ENCODE results near the gene ERC2.

The ERC2 gene

DNA sequence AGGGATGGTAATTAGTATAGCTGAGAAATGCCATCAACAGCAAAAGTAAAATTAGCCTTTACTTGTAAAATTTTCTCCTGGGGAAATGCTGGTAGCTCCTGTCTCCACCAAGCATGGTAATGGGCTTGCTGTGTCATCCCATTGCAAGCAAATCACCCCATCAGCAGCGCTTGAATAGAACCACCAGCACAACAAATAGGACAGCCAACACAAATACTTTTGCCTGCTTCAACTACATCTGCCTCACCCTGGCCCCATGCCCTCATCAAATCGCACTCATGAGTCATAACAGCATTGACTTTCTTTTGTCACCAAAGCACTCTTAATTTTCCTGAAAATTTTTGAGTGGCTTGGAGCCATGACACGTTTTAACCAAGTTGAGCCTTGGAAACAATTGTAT, 52.6 kb downstream of the ERC2 start:
- Histone ChIP-seq H3K9me2 (ENCODE audit: low read depth, low read length) (no peaks in the 10 kb centered on the region), H3K9me3 (ENCODE audit: low read length) (no peaks in the 10 kb centered on the region), H3F3A (ENCODE audit: insufficient read depth, low read length) (no peaks in the 10 kb centered on the region), H3K27me3 (ENCODE audit: insufficient read depth, low read length) (no peaks in the 10 kb centered on the region), H3K4me2 (ENCODE audit: low read length) (no peak overlapping the region), H3K27ac (ENCODE audit: low read depth, low read length, poor library complexity, severe bottlenecking) (no peak overlapping the region), H3K4me3 (ENCODE audit: low read depth, low read length, poor library complexity, severe bottlenecking) (no peak overlapping the region), H3K79me2 (ENCODE audit: insufficient read depth, low read length) (no peaks in the 10 kb centered on the region), H3K36me3 (ENCODE audit: insufficient read depth, low read length) (no peaks in the 10 kb centered on the region), H3K9ac (ENCODE audit: low read length) (no peak overlapping the region), H3K4me1 (ENCODE audit: insufficient read depth, low read length, severe bottlenecking) (no peaks in the 10 kb centered on the region), H4K20me1 (ENCODE audit: insufficient read depth, low read length) (no peaks in the 10 kb centered on the region), H2AFZ (ENCODE audit: low read length) (no peak overlapping the region)
- TF ChIP-seq CTCF (IDR thresholded peaks at IDR 0.05; ENCODE audit: low read length), result no peak
- no peak for TF ChIP-seq EZH2 (IDR thresholded peaks at IDR 0.05; ENCODE audit: borderline replicate concordance, low read length)

- Histone ChIP-seq H3K36me3 (ENCODE audit: insufficient read depth, low read length) (no peaks in the 10 kb centered on the region), H3K79me2 (ENCODE audit: insufficient read depth, low read length) (no peaks in the 10 kb centered on the region), H2AFZ (ENCODE audit: low read length) (no peak overlapping the region), H3F3A (ENCODE audit: insufficient read depth, low read length) (no peaks in the 10 kb centered on the region), H3K4me1 (ENCODE audit: insufficient read depth, low read length, severe bottlenecking) (no peaks in the 10 kb centered on the region), H3K4me2 (ENCODE audit: low read length) (no peak overlapping the region), H3K9ac (ENCODE audit: low read length) (no peak overlapping the region), H4K20me1 (ENCODE audit: insufficient read depth, low read length) (no peaks in the 10 kb centered on the region), H3K27me3 (ENCODE audit: insufficient read depth, low read length) (no peaks in the 10 kb centered on the region), H3K4me3 (ENCODE audit: low read depth, low read length, poor library complexity, severe bottlenecking) (no peak overlapping the region), H3K9me2 (ENCODE audit: low read depth, low read length) (no peaks in the 10 kb centered on the region), H3K9me3 (ENCODE audit: low read length) (no peaks in the 10 kb centered on the region), H3K27ac (ENCODE audit: low read depth, low read length, poor library complexity, severe bottlenecking) (no peak overlapping the region)
- no peak for TF ChIP-seq EZH2 (IDR thresholded peaks at IDR 0.05; ENCODE audit: borderline replicate concordance, low read length)
- no peak for TF ChIP-seq CTCF (IDR thresholded peaks at IDR 0.05; ENCODE audit: low read length)
Measured at GRCh38 chr3:56413911-56414310, 54.4 kb downstream of the ERC2 start.

DNA sequence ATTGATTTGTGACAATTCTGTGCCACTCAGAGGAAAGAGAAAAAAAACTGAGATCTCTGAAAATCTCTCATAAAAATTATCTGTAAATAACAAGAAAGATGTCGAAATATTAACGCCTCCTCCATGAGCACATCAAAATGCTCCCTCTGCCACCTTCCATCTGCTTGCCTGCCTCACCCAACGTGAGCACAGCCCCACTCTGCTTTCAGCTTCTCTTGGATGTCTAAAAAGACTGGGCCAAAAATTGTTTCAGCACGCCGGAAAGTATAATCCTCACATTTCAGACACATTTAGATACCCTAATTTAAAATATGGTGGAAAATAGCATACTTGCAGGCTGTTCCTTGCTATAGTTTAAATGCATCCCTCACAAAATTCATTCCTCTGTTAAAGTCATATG, 57.1 kb downstream of the ERC2 start:
- no peak overlapping the region for H3K27ac ChIP-seq (ENCODE audit: low read depth, low read length, poor library complexity, severe bottlenecking)
- H3K27me3 ChIP-seq (ENCODE audit: insufficient read depth, low read length), result no peaks in the 10 kb centered on the region
- H3K9ac ChIP-seq (ENCODE audit: low read length), result no peak overlapping the region

More for the DNA sequence above, 57.1 kb downstream of the ERC2 start:
- H3F3A ChIP-seq (ENCODE audit: insufficient read depth, low read length), result no peaks in the 10 kb centered on the region
- no peaks in the 10 kb centered on the region for H3K9me2 ChIP-seq (ENCODE audit: low read depth, low read length)
- no peak overlapping the region for H2AFZ ChIP-seq (ENCODE audit: low read length)
- H3K9me3 ChIP-seq (ENCODE audit: low read length), result no peaks in the 10 kb centered on the region
- no peaks in the 10 kb centered on the region for H3K36me3 ChIP-seq (ENCODE audit: insufficient read depth, low read length)
- no peaks in the 10 kb centered on the region for H4K20me1 ChIP-seq (ENCODE audit: insufficient read depth, low read length)
- no peak overlapping the region for H3K4me2 ChIP-seq (ENCODE audit: low read length)
- no peak overlapping the region for H3K4me3 ChIP-seq (ENCODE audit: low read depth, low read length, poor library complexity, severe bottlenecking)
- no peaks in the 10 kb centered on the region for H3K4me1 ChIP-seq (ENCODE audit: insufficient read depth, low read length, severe bottlenecking)
- H3K79me2 ChIP-seq (ENCODE audit: insufficient read depth, low read length), result no peaks in the 10 kb centered on the region
- TF ChIP-seq CTCF (IDR thresholded peaks at IDR 0.05; ENCODE audit: low read length) (no peak), EZH2 (IDR thresholded peaks at IDR 0.05; ENCODE audit: borderline replicate concordance, low read length) (no peak)
